ACC112 (cell line): ENCODE measurements around the gene IRF1.
"Not testable (repeated sequence)": the region's sequence is repeated elsewhere in the genome, so short reads cannot be mapped to it uniquely, and the experiment has no call there.

Source experiments
- H2AFZ ChIP-seq: fragments of 200-600 bp; sonication (generic); one replicate; pipeline ENCODE4 v1.6.0; 2017; ENCODE audit warnings: antibody characterized with exemption, low read length; ENCODE audit not compliant: unreplicated experiment
- H3K27ac ChIP-seq: fragments of 200-600 bp; sonication (generic); 2 replicates; pipeline ENCODE4 v1.5.1; 2014; ENCODE audit warnings: low read depth, mild to moderate bottlenecking, antibody characterized with exemption, low read length, moderate library complexity
- H3K27me3 ChIP-seq: fragments of 200-600 bp; sonication (generic); 2 replicates; pipeline ENCODE4 v1.6.1; 2014; ENCODE audit warnings: mild to moderate bottlenecking, antibody characterized with exemption, low read length, moderate library complexity, mixed read lengths; ENCODE audit not compliant: insufficient read depth
- H3K36me3 ChIP-seq: fragments of 200-600 bp; sonication (generic); 2 replicates; pipeline ENCODE4 v1.6.1; 2016; ENCODE audit warnings: mild to moderate bottlenecking, antibody characterized with exemption, low read length, moderate library complexity, mixed read lengths; ENCODE audit not compliant: insufficient read depth
- H3K4me1 ChIP-seq: fragments of 200-600 bp; sonication (generic); one replicate; pipeline ENCODE4 v1.6.1; 2016; ENCODE audit warnings: low read length, mixed read lengths; ENCODE audit not compliant: insufficient read depth, unreplicated experiment, control insufficient read depth
- H3K4me3 ChIP-seq: fragments of 200-600 bp; sonication (generic); 2 replicates; pipeline ENCODE4 v1.5.1; 2014; ENCODE audit warnings: mild to moderate bottlenecking, low read depth, low read length
- H3K79me2 ChIP-seq: fragments of 200-600 bp; sonication (generic); one replicate; pipeline ENCODE4 v1.6.0; 2016; ENCODE audit warnings: low read length; ENCODE audit not compliant: control insufficient read depth, unreplicated experiment, insufficient read depth

The IRF1 gene

DNA sequence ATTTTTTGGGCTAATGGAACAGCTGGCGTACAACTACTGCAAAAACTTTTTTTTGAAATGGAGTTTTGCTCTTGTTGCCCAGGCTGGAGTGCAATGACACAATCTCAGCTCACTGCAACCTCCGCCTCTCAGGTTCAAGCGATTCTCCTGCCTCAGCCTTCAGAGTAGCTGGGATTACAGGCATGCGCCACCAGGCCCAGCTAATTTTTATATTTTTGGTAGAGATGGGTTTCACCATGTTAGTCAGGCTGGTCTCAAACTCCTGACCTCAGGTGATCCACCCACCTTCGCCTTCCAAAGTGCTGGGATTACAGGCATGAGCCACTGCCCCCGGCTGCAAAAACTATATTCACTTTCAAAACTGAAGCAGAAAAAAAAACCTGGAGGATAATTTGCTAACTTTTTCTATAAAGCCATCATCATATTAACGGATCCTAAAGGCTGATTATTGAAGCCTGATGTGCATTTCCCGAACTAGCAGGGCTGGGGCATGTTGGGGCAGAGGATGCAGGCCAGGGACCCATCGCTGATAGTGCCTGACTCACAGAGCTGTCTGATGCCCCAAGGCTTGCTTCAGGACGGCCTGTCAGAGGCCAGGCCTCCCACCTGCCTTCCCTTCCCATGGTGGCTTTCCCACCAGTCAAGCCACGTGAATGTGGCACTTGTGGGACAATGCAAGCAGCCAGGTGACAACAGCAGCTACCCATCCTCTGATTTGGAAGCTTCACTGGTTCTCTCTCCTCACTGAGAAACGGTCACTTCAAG, 5.5 kb downstream of the IRF1 start:
- Histone ChIP-seq H3K4me1 (peaks cover 31% of the 10 kb centered on the region), H3K36me3 (peaks cover 61% of the 10 kb centered on the region; the same call in 1 of the 2 replicates), H3K79me2 (peaks cover 43% of the 10 kb centered on the region)
- H3K4me3 ChIP-seq, H3K27me3 ChIP-seq, H2AFZ ChIP-seq, H3K27ac ChIP-seq: not testable (repeated sequence)

- peaks cover 57% of the 10 kb centered on the region; the same call in 1 of the 2 replicates for H3K36me3 ChIP-seq
- peaks cover 36% of the 10 kb centered on the region for H3K79me2 ChIP-seq
- no peak overlapping the region for H3K27ac ChIP-seq
- H2AFZ ChIP-seq: no peak overlapping the region
- H3K4me3 ChIP-seq: no peak overlapping the region
- no peaks in the 10 kb centered on the region for H3K27me3 ChIP-seq
- peaks cover 38% of the 10 kb centered on the region for H3K4me1 ChIP-seq
These were observed 6.2 kb downstream of the IRF1 start for GRCh38 chr5:132484391-132484725.

- Histone ChIP-seq H3K27ac (no peak overlapping the region), H3K4me3 (no peak overlapping the region), H3K79me2 (peaks cover 31% of the 10 kb centered on the region), H3K4me1 (peaks cover 39% of the 10 kb centered on the region), H2AFZ (no peak overlapping the region), H3K36me3 (peaks cover 51% of the 10 kb centered on the region; the same call in 1 of the 2 replicates), H3K27me3 (no peaks in the 10 kb centered on the region)
These were observed 6.7 kb downstream of the IRF1 start for GRCh38 chr5:132483661-132484390.

DNA sequence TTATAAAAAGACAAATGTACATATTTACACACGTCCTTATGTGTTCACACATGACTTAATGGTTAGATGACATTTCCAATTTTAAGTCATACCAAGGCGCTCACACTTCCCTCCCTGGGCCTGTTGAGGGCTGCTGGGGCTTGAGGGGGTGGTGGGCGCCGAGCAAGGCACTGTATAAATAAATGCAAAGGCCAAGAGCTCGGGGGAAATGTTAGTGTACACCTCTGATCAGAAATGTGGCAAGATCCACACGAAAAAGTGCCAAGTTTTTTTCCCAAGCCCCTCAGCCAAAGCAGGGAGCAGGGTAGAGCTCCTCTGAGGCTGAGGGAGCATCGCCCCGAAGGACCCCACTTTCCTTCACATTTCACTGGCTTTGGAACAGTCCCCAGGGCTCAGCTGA, 7.5 kb downstream of the IRF1 start:
- peaks cover 23% of the 10 kb centered on the region for H3K79me2 ChIP-seq
- H3K27ac ChIP-seq: no peak overlapping the region
- H3K27me3 ChIP-seq: no peaks in the 10 kb centered on the region
- H3K36me3 ChIP-seq: peaks cover 50% of the 10 kb centered on the region; the same call in 1 of the 2 replicates
- no peak overlapping the region for H3K4me3 ChIP-seq
- peaks cover 31% of the 10 kb centered on the region for H3K4me1 ChIP-seq
- no peak overlapping the region for H2AFZ ChIP-seq

- Histone ChIP-seq H2AFZ (no peak overlapping the region), H3K27ac (no peak overlapping the region), H3K36me3 (peaks cover 36% of the 10 kb centered on the region; the same call in 1 of the 2 replicates), H3K27me3 (no peaks in the 10 kb centered on the region), H3K4me1 (peaks cover 22% of the 10 kb centered on the region), H3K79me2 (peaks cover 10% of the 10 kb centered on the region), H3K4me3 (no peak overlapping the region)
These were observed 8.9 kb downstream of the IRF1 start for GRCh38 chr5:132481596-132482211.

DNA sequence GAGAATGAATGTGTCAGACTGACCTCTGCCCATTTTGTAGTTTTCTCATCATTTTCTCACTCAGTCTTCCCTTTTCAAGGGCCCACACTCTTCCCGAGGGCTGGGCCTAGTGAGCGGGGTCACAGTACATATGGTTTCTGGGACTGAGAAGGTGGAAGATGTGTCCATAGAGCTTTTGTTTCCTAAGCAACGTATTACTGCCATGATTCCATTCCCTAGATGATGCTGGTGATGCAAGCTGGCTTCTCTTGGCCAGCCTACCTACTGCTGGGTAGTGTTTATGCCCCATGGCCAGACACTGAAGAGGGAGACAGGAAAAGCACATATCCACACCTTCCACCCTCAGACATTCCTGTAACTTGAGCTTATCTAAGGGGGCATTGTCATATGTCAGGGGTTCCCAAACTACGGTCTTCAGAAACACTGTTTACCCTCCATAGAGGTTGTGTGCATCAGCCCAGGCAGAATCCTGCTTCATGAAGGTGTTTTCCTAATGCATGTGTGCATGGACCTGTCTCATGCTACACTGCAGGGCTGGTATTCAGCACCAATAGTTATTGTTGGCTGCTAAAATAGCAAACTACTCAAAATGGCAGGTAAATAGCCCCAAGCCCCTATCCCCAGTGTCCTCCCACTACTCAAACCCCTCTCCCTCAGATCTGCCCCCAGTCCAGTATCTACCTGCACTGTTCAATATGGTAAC, 9.5 kb downstream of the IRF1 start:
- peaks cover 3% of the 10 kb centered on the region for H3K79me2 ChIP-seq
- H2AFZ ChIP-seq: no peak overlapping the region
- no peaks in the 10 kb centered on the region for H3K27me3 ChIP-seq
- H3K4me3 ChIP-seq: no peak overlapping the region
- peaks cover 15% of the 10 kb centered on the region for H3K4me1 ChIP-seq
- no peak overlapping the region for H3K27ac ChIP-seq
- peaks cover 30% of the 10 kb centered on the region; the same call in 1 of the 2 replicates for H3K36me3 ChIP-seq

GRCh38 chr5:132480546-132480892, 10.1 kb downstream of the IRF1 start:
- Histone ChIP-seq H3K27me3 (no peaks in the 10 kb centered on the region), H2AFZ (no peak overlapping the region), H3K79me2 (no peaks in the 10 kb centered on the region), H3K36me3 (peaks cover 27% of the 10 kb centered on the region; the same call in 1 of the 2 replicates), H3K27ac (no peak overlapping the region), H3K4me1 (peaks cover 15% of the 10 kb centered on the region), H3K4me3 (no peak overlapping the region)

DNA sequence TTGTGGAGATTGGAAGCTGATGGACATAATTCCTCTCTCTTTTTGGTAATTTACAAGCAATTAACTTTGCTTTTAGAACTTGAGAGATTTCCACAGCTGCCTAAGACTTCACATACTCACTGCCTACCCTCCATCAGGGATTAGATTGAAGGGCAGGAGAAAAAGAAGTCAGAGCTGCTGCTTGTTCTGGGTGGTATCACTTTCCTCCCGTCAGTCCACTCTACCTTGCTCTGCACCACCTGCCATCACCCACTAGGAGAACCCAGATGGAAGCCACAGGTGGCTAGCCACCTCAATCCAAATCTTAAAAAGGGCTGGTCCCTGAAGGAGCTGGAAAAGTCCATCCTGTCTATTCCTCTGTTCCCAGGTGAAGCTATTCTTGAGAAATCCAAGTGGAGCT, 10.5 kb downstream of the IRF1 start:
- H3K4me3 ChIP-seq: no peak overlapping the region
- H3K79me2 ChIP-seq: no peaks in the 10 kb centered on the region
- H3K4me1 ChIP-seq: peaks cover 19% of the 10 kb centered on the region
- 0 out of 2 replicates have a peak overlapping the region, but pooled peaks have one; percentile 10 for H3K27ac ChIP-seq
- H3K36me3 ChIP-seq: peaks cover 22% of the 10 kb centered on the region; the same call in 1 of the 2 replicates
- H3K27me3 ChIP-seq: no peaks in the 10 kb centered on the region
- H2AFZ ChIP-seq: no peak overlapping the region

GRCh38 chr5:132479111-132479951, 11.2 kb downstream of the IRF1 start:
- peak overlapping the region; percentile 10; the same call in 1 of the 2 replicates for H3K27ac ChIP-seq
- H3K79me2 ChIP-seq: no peaks in the 10 kb centered on the region
- no peaks in the 10 kb centered on the region for H3K27me3 ChIP-seq

More at GRCh38 chr5:132479111-132479951, 11.2 kb downstream of the IRF1 start:
- H2AFZ ChIP-seq: no peak overlapping the region
- H3K4me3 ChIP-seq: no peak overlapping the region
- H3K4me1 ChIP-seq: peaks cover 23% of the 10 kb centered on the region
- peaks cover 18% of the 10 kb centered on the region; the same call in 1 of the 2 replicates for H3K36me3 ChIP-seq
